Caco-2 (cell line): ENCODE data around the gene TNNI2. TPM values are rescaled to one million over a fixed set of nuclear protein-coding genes. Genes with fewer than 3 reads are reported as not detected.

Experiments
- BruUV-seq: library from RNA; stranded (reverse); fragments of 400-500 nt; replicated peaks from 2 replicates; lab custom pipeline; 2021; lab: Mats Ljungman, UMichigan
- CTCF ChIA-PET: fragments of 300-600 bp; sonication (Branson Sonifier 250); formaldehyde crosslinking; loops from one replicate; lab custom pipeline; 2022; ENCODE audit warnings: antibody characterized with exemption; lab: Charles Lee
- POLR2A ChIA-PET: fragments of 300-600 bp; sonication (Branson Sonifier 250); formaldehyde crosslinking; loops from one replicate; lab custom pipeline; 2022; ENCODE audit warnings: antibody characterized with exemption; lab: Charles Lee
- DNase-seq, 2 experiments: peaks; one replicate each; pipeline versions ENCODE4 v3.0.0 to v3.0.0-alpha.2; 2020 to 2022
- H3K27me3 ChIP-seq: replicated peaks from 2 replicates; pipeline ENCODE4 v1.6.0; 2011; ENCODE audit warnings: low read length; ENCODE audit not compliant: control insufficient read depth, insufficient read depth
- H3K36me3 ChIP-seq: 2 replicates; pipeline ENCODE4 v1.5.1; 2011; ENCODE audit warnings: low read length; ENCODE audit not compliant: control insufficient read depth, insufficient read depth
- H3K4me1 ChIP-seq: fragments of 250-450 bp; sonication (Bioruptor Pico); 2 replicates; pipeline ENCODE4 v1.5.1; 2020; ENCODE audit warnings: mild to moderate bottlenecking
- H3K4me3 ChIP-seq: 2 replicates; pipeline ENCODE4 v1.5.1; 2011; ENCODE audit warnings: low read depth, mild to moderate bottlenecking, control low read depth, low read length
- H3K9me3 ChIP-seq: fragments of 250-450 bp; sonication (Bioruptor Pico); 2 replicates; pipeline ENCODE4 v1.5.1; 2020; ENCODE audit warnings: mild to moderate bottlenecking, moderate library complexity
- H3K27ac Mint-ChIP-seq: one replicate; pipeline ENCODE4 v1.8.0; 2022; ENCODE audit warnings: mixed read lengths; ENCODE audit not compliant: unreplicated experiment
- H3K27me3 Mint-ChIP-seq: one replicate; pipeline ENCODE4 v1.8.0; 2022; ENCODE audit warnings: mixed read lengths; ENCODE audit not compliant: insufficient read depth, unreplicated experiment
- H3K36me3 Mint-ChIP-seq: one replicate; pipeline ENCODE4 v1.8.0; 2022; ENCODE audit warnings: mild to moderate bottlenecking, mixed read lengths; ENCODE audit not compliant: insufficient read depth, unreplicated experiment
- H3K4me1 Mint-ChIP-seq: one replicate; pipeline ENCODE4 v1.8.0; 2022; ENCODE audit warnings: low read depth, mixed read lengths; ENCODE audit not compliant: unreplicated experiment
- H3K4me3 Mint-ChIP-seq: one replicate; pipeline ENCODE4 v1.8.0; 2022; ENCODE audit warnings: mild to moderate bottlenecking, moderate library complexity, mixed read lengths; ENCODE audit not compliant: unreplicated experiment
- H3K9me3 Mint-ChIP-seq: one replicate; pipeline ENCODE4 v1.8.0; 2022; ENCODE audit warnings: mixed read lengths; ENCODE audit not compliant: unreplicated experiment
- CTCF ChIP-seq, 2 experiments: fragments of 200-600 bp in 1 of 2; IDR thresholded peaks; 1 replicate in 1 of 2; 2 replicates in 1 of 2; pipeline versions ENCODE4 v1.5.1 to v1.8.0; 2011 to 2022; ENCODE audit warnings: antibody characterized with exemption in 1 of 2, control low read depth in 1 of 2, inconsistent platforms in 1 of 2, low read depth in 1 of 2, low read length in 1 of 2, mild to moderate bottlenecking in 1 of 2, moderate library complexity in 1 of 2; ENCODE audit not compliant: insufficient read depth in 1 of 2, severe bottlenecking in 1 of 2, unreplicated experiment in 1 of 2
- intact Hi-C: fragments of 100-400 bp; cut with micrococcal nuclease; formaldehyde crosslinking; loops from one replicate; pipeline ENCODE4 v1.10.0; 2022; ENCODE audit not compliant: unreplicated experiment
- total RNA-seq: library from RNA; stranded (reverse); gene quantifications from 2 replicates; pipeline ENCODE4 v1.2.3, GENCODE V29; 2022

The TNNI2 gene
- total RNA-seq, 1 experiment from 2014 or later, result 8.6 TPM

DNA sequence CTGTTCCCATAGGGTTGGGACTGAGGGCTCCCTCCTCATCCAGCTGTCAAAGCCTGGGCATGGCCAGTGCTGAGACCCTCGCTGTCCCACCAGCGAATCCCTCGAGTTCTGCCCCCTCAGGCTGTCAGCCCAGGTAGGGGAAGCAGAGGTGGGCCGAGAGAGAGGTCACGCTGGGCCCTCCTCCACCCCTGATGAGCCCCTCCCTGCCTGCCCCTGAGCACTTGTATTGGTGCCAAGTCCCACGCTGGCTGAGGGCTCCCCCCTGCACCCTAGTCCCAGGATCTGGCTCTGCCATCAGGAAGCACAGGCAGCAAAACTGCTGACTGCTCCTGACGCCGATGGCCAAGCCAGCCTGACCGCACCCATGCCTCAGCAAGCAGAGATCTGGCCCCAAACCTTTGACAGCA is 49.6 kb downstream of the TNNI2 start:
- Mint-ChIP-seq H3K9me3 (no peaks in the 10 kb centered on the region), H3K27me3 (no peaks in the 10 kb centered on the region), H3K27ac (no peak overlapping the region), H3K36me3 (no peaks in the 10 kb centered on the region), H3K4me1 (no peaks in the 10 kb centered on the region), H3K4me3 (no peak overlapping the region)
- no peak for DNase-seq
- no peaks in the 10 kb centered on the region for H3K36me3 ChIP-seq
- H3K9me3 ChIP-seq, result no peaks in the 10 kb centered on the region
- H3K27me3 ChIP-seq, result no peaks in the 10 kb centered on the region
- ChIA-PET CTCF (no interaction called here), POLR2A (no interaction called here)
- intact Hi-C loops, result no loop called here
- TF ChIP-seq CTCF (IDR thresholded peaks at IDR 0.05; ENCODE audit: insufficient read depth in 1 of 2, low read depth in 1 of 2, low read length in 1 of 2, severe bottlenecking in 1 of 2, unreplicated experiment in 1 of 2), result no peak
- BruUV-seq, result no TSS peak
- H3K4me1 ChIP-seq, result no peaks in the 10 kb centered on the region
- H3K4me3 ChIP-seq, result no peak overlapping the region

- no peaks in the 10 kb centered on the region for H3K36me3 Mint-ChIP-seq
- CTCF ChIA-PET, result no interaction called here
These were observed 50.0 kb downstream of the TNNI2 start for GRCh38 chr11:1888811-1889210.

DNA sequence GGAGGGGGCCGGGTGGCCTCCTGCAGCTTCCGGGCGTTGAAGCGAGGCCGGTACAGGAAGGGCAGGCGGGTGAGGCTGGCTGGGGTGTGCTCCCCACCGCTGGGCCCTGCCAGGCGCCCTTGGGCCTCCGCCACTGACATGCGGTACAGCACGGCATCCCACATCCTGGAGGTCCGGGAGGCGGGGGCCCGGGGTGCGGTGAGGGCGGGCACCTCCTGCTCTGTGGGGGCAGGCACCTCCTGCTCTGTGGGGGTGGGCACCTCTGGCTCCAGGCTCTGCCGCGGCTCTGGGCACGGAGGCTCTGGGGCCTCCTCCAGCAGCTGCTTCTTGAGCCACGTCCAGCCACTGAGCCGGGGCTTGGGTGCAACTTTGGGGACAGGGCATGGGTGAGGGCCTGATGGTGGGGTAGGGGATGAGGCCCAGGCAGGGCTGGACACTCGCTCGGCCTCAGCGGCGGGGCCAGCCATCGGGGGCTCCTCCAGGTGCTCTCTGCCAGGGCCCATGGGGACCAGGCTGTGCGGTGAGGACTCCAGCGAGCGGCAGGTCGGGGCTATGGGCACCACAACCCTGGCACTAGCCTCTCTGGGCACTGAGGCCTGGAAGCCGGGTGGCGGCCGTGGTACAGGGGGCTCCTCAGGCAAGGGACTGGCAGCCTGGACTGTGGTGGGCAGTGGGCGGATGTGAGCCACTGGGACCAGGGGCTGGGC is 50.6 kb downstream of the TNNI2 start:
- no peaks in the 10 kb centered on the region for H3K4me1 ChIP-seq
- Mint-ChIP-seq H3K9me3 (no peaks in the 10 kb centered on the region), H3K27ac (no peak overlapping the region), H3K36me3 (no peaks in the 10 kb centered on the region), H3K4me3 (no peak overlapping the region), H3K27me3 (peaks cover 3% of the 10 kb centered on the region), H3K4me1 (no peaks in the 10 kb centered on the region)
- DNase-seq, result no peak
- no peaks in the 10 kb centered on the region for H3K9me3 ChIP-seq
- no TSS peak for BruUV-seq
- H3K4me3 ChIP-seq, result no peak overlapping the region
- ChIA-PET POLR2A (no interaction called here), CTCF (no interaction called here)
- intact Hi-C loops, result no loop called here
- no peaks in the 10 kb centered on the region for H3K36me3 ChIP-seq
- no peak for TF ChIP-seq CTCF (IDR thresholded peaks at IDR 0.05; ENCODE audit: insufficient read depth in 1 of 2, low read depth in 1 of 2, low read length in 1 of 2, severe bottlenecking in 1 of 2, unreplicated experiment in 1 of 2)
- no peaks in the 10 kb centered on the region for H3K27me3 ChIP-seq

More at GRCh38 chr11:1888811-1889210, 50.0 kb downstream of the TNNI2 start:
- Histone ChIP-seq H3K27me3 (no peaks in the 10 kb centered on the region), H3K4me1 (no peaks in the 10 kb centered on the region), H3K9me3 (no peaks in the 10 kb centered on the region), H3K4me3 (no peak overlapping the region), H3K36me3 (no peaks in the 10 kb centered on the region)
- Mint-ChIP-seq H3K27ac (no peak overlapping the region), H3K4me3 (no peak overlapping the region), H3K9me3 (no peaks in the 10 kb centered on the region), H3K4me1 (no peaks in the 10 kb centered on the region), H3K27me3 (peaks cover 3% of the 10 kb centered on the region)
- no peak for DNase-seq
- no peak for TF ChIP-seq CTCF (IDR thresholded peaks at IDR 0.05; ENCODE audit: insufficient read depth in 1 of 2, low read depth in 1 of 2, low read length in 1 of 2, severe bottlenecking in 1 of 2, unreplicated experiment in 1 of 2)
- POLR2A ChIA-PET, result no interaction called here
- intact Hi-C loops, result no loop called here
- no TSS peak for BruUV-seq
